ENCODE results near the gene IL1RAPL2. TPM values are rescaled to one million over a fixed set of nuclear protein-coding genes. Genes with fewer than 3 reads are reported as not detected.
"Not testable (repeated sequence)": the region's sequence is repeated elsewhere in the genome, so short reads cannot be mapped to it uniquely, and the experiment has no call there.

The IL1RAPL2 gene
- total RNA-seq, 1 donor from 2014 or later: not detected

GRCh38 chrX:104662694-104663093 lies 96.7 kb downstream of the IL1RAPL2 start:
- H3K27me3 ChIP-seq: no peaks in the 10 kb centered on the region
- H3K4me3 ChIP-seq: no peak overlapping the region
- no peak for TF ChIP-seq CTCF (IDR thresholded peaks at IDR 0.05)
- no peaks in the 10 kb centered on the region for H3K36me3 ChIP-seq
- intact Hi-C loops (cut with DNase I): no loop called here
- no peaks in the 10 kb centered on the region for H3K4me1 ChIP-seq
- ATAC-seq (no peak), DNase-seq (no peak)
- H3K27ac ChIP-seq: no peak overlapping the region
- no peaks in the 10 kb centered on the region for H3K9me3 ChIP-seq

DNA sequence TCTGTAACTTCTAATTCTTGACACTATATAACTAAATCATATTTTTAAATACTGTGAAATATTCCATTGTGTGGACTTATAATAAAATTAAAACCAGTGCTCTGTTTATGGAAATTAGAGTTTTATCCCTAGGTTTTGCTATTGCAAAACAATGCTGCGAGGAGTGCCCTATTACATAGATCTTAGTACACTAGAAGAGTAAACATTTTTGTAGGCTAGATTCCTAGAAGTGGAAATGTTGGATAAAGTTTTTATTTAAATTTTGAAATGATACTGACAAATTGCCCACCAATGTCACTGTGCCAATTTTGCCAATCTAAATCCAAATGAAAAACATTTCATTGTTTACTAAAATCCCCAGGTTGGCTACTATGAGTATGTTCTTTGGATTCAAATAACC lies 99.7 kb downstream of the IL1RAPL2 start:
- Histone ChIP-seq H3K36me3 (no peaks in the 10 kb centered on the region), H3K4me1 (no peaks in the 10 kb centered on the region), H3K27me3 (no peaks in the 10 kb centered on the region), H3K9me3 (no peaks in the 10 kb centered on the region), H3K27ac (no peak overlapping the region), H3K4me3 (no peak overlapping the region)
- DNase-seq (no peak), ATAC-seq (no peak)
- TF ChIP-seq CTCF (IDR thresholded peaks at IDR 0.05): no peak
- intact Hi-C loops (cut with DNase I): no loop called here

GRCh38 chrX:104668550-104668949 lies 102.6 kb downstream of the IL1RAPL2 start:
- DNase-seq: no peak
- Histone ChIP-seq H3K9me3 (no peaks in the 10 kb centered on the region), H3K4me3 (no peak overlapping the region), H3K4me1 (no peaks in the 10 kb centered on the region), H3K27me3 (no peaks in the 10 kb centered on the region), H3K27ac (no peak overlapping the region), H3K36me3 (no peaks in the 10 kb centered on the region)
- intact Hi-C loops (cut with DNase I): no loop called here
- ATAC-seq: peak; percentile 39
- peak; percentile 12 for TF ChIP-seq CTCF (IDR thresholded peaks at IDR 0.05)

GRCh38 chrX:104669063-104669462 lies 103.1 kb downstream of the IL1RAPL2 start:
- ATAC-seq: no peak
- no peaks in the 10 kb centered on the region for H3K36me3 ChIP-seq
- intact Hi-C loops (cut with DNase I): no loop called here
- H3K27me3 ChIP-seq: no peaks in the 10 kb centered on the region
- H3K9me3 ChIP-seq: no peaks in the 10 kb centered on the region
- H3K27ac ChIP-seq: no peak overlapping the region
- TF ChIP-seq CTCF (IDR thresholded peaks at IDR 0.05): no peak
- no peak overlapping the region for H3K4me3 ChIP-seq
- H3K4me1 ChIP-seq: no peaks in the 10 kb centered on the region
- DNase-seq: no peak

DNA sequence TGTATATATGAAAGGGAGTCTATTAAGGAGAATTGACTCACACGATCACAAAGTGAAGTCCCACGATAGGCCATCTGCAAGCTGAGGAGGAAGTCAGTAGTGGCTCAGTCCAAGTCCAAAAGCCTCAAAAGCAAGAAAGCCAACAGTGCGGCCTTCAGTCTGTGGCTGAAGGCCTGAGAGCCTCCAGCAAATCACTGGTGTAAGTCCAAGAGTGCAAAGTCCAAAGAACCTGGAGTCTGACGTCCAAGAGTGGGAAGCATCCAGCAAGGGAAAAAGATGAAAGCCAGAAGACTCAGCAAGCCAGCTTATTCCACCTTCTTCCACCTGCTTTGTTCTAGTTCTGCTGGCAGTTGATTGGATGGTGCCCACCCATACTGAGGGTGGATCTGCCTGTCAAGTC lies 104.1 kb downstream of the IL1RAPL2 start:
- no peak for TF ChIP-seq CTCF (IDR thresholded peaks at IDR 0.05)
- no peaks in the 10 kb centered on the region for H3K9me3 ChIP-seq
- no peaks in the 10 kb centered on the region for H3K4me1 ChIP-seq
- no peak for DNase-seq
- ATAC-seq: no peak
- H3K27me3 ChIP-seq: no peaks in the 10 kb centered on the region
- H3K27ac ChIP-seq: no peak overlapping the region
- H3K4me3 ChIP-seq: no peak overlapping the region
- no peaks in the 10 kb centered on the region for H3K36me3 ChIP-seq
- intact Hi-C loops (cut with DNase I): no loop called here

GRCh38 chrX:104677517-104677916 lies 111.5 kb downstream of the IL1RAPL2 start:
- H3K27me3 ChIP-seq, ATAC-seq, H3K4me1 ChIP-seq: not testable (repeated sequence)

More at GRCh38 chrX:104677517-104677916, 111.5 kb downstream of the IL1RAPL2 start:
- intact Hi-C loops (cut with DNase I); H3K4me3 ChIP-seq; H3K36me3 ChIP-seq; H3K9me3 ChIP-seq; DNase-seq; H3K27ac ChIP-seq: not testable (repeated sequence)
